Endothelial cell of umbilical vein (primary cell): Measurements from ENCODE around the gene CCBE1. TPM values are rescaled to one million over a fixed set of nuclear protein-coding genes. Genes with fewer than 3 reads are reported as not detected.

Experiments used
- BruUV-seq: library from RNA; stranded (reverse); fragments of 400-500 nt; replicated peaks from 2 replicates; lab custom pipeline; 2021; lab: Mats Ljungman, UMichigan
- CTCF ChIA-PET: fragments of 300-600, 350-600 bp; sonication (Branson Sonifier 250); formaldehyde crosslinking; loops from one replicate; lab custom pipeline; 2021; ENCODE audit warnings: antibody characterized with exemption, inconsistent platforms; lab: Charles Lee
- POLR2A ChIA-PET: fragments of 300-600, 350-600 bp; sonication (Branson Sonifier 250); formaldehyde crosslinking; loops from one replicate; lab custom pipeline; 2021; ENCODE audit warnings: antibody characterized with exemption, inconsistent platforms; lab: Charles Lee
- DNase-seq: peaks from one replicate; pipeline ENCODE4 v3.0.0-alpha.2; 2011; ENCODE audit warnings: low read depth, low spot score
- FAIRE-seq: peaks from 2 replicates; lab custom pipeline; 2011; peaks lifted over from hg19 to GRCh38; lab: Jason Lieb, UNC
- H2AFZ ChIP-seq: 2 replicates; pipeline ENCODE4 v1.6.0; 2012; ENCODE audit warnings: low read depth, low read length, control low read depth, inconsistent platforms
- H3K27ac ChIP-seq: 2 replicates; pipeline ENCODE4 v1.5.1; 2011; ENCODE audit warnings: low read depth, mild to moderate bottlenecking, control low read depth, low read length, moderate library complexity; ENCODE audit not compliant: insufficient read depth
- H3K27me3 ChIP-seq, 2 experiments: 2 replicates each; pipeline versions ENCODE4 v1.6.0 to v1.6.1; 2011; ENCODE audit warnings: low read length in 2 of 2, mixed read lengths in 1 of 2; ENCODE audit not compliant: control insufficient read depth in 2 of 2, insufficient read depth in 2 of 2
- H3K36me3 ChIP-seq, 2 experiments: 2 replicates in 1 of 2; 3 replicates in 1 of 2; pipeline ENCODE4 v1.5.1; 2011; ENCODE audit warnings: low read length in 2 of 2, mild to moderate bottlenecking in 1 of 2, moderate library complexity in 1 of 2; ENCODE audit not compliant: control insufficient read depth in 2 of 2, insufficient read depth in 2 of 2; ENCODE audit errors: extremely low read depth in 1 of 2
- H3K4me1 ChIP-seq: 3 replicates; pipeline ENCODE4 v1.5.1; 2011; ENCODE audit warnings: mild to moderate bottlenecking, low read length; ENCODE audit not compliant: control insufficient read depth, insufficient read depth; ENCODE audit errors: extremely low read depth
- H3K4me2 ChIP-seq: 2 replicates; pipeline ENCODE4 v1.6.1; 2011; ENCODE audit warnings: low read length, control low read depth, mixed read lengths; ENCODE audit not compliant: insufficient read depth
- H3K4me3 ChIP-seq, 3 experiments: fragments of 200-600 bp in 1 of 3; sonication (generic), shearing (Covaris generic) in 1 of 3; replicated peaks in 1 of 3; 2 replicates each; pipeline ENCODE4 v1.5.1; 2011 to 2016; ENCODE audit warnings: control low read depth in 3 of 3, low read length in 3 of 3, mild to moderate bottlenecking in 2 of 3, inconsistent platforms in 1 of 3, low read depth in 1 of 3, moderate library complexity in 1 of 3; ENCODE audit not compliant: insufficient read depth in 1 of 3
- H3K79me2 ChIP-seq: 2 replicates; pipeline ENCODE4 v1.6.0; 2012; ENCODE audit warnings: low read length, inconsistent platforms; ENCODE audit not compliant: control insufficient read depth, insufficient read depth
- H3K9ac ChIP-seq: replicated peaks from 2 replicates; pipeline ENCODE3; 2011; ENCODE audit warnings: low read length, control low read depth; ENCODE audit not compliant: insufficient read depth; ENCODE audit errors: extremely low read depth
- H3K9me1 ChIP-seq: replicated peaks from 3 replicates; pipeline ENCODE4 v1.6.0; 2011; ENCODE audit warnings: mild to moderate bottlenecking, low read length; ENCODE audit not compliant: control insufficient read depth, insufficient read depth; ENCODE audit errors: extremely low read depth
- H3K9me3 ChIP-seq: replicated peaks from 2 replicates; pipeline ENCODE4 v1.5.1; 2012; ENCODE audit warnings: low read length, inconsistent platforms; ENCODE audit not compliant: control insufficient read depth, insufficient read depth
- H4K20me1 ChIP-seq: replicated peaks from 2 replicates; pipeline ENCODE3; 2011; ENCODE audit warnings: mild to moderate bottlenecking, low read length; ENCODE audit not compliant: control insufficient read depth, insufficient read depth; ENCODE audit errors: extremely low read depth
- CTCF ChIP-seq, 2 donors: IDR thresholded peaks; 1 replicate in 1 of 2; 2 replicates in 1 of 2; pipeline ENCODE4 v1.5.1; 2011; ENCODE audit warnings: low read length in 2 of 2, mild to moderate bottlenecking in 2 of 2, moderate library complexity in 2 of 2, control low read depth in 1 of 2, inconsistent platforms in 1 of 2, low read depth in 1 of 2; ENCODE audit not compliant: insufficient read depth in 1 of 2; ENCODE audit errors: extremely low read depth in 1 of 2
- EZH2 ChIP-seq: IDR thresholded peaks from 2 replicates; pipeline ENCODE4 v1.6.1; 2012; ENCODE audit warnings: borderline replicate concordance, low read depth, mild to moderate bottlenecking, moderate library complexity, low read length, inconsistent platforms; ENCODE audit not compliant: severe bottlenecking
- FOS ChIP-seq: IDR thresholded peaks from 2 replicates; pipeline ENCODE4 v1.6.1; 2011; ENCODE audit warnings: mild to moderate bottlenecking, low read length, moderate library complexity, borderline replicate concordance; ENCODE audit not compliant: insufficient read depth
- GATA2 ChIP-seq: IDR thresholded peaks from 2 replicates; pipeline ENCODE4 v1.7.0; 2011; ENCODE audit warnings: low read depth, mild to moderate bottlenecking, moderate library complexity, mixed read lengths, low read length; ENCODE audit not compliant: insufficient read length, insufficient read depth
- JUN ChIP-seq: IDR thresholded peaks from 2 replicates; pipeline ENCODE4 v1.6.1; 2011; ENCODE audit warnings: borderline replicate concordance, low read depth; ENCODE audit not compliant: insufficient read length, insufficient read depth
- MYC ChIP-seq: IDR thresholded peaks from one replicate; pipeline ENCODE4 v1.6.1; 2011; ENCODE audit warnings: mild to moderate bottlenecking, low read depth, low read length
- POLR2A ChIP-seq: IDR thresholded peaks from 2 replicates; pipeline ENCODE4 v1.6.1; 2012; ENCODE audit warnings: low read depth, mild to moderate bottlenecking, control low read depth, low read length
- POLR2AphosphoS5 ChIP-seq: IDR thresholded peaks from 2 replicates; pipeline ENCODE4 v1.6.1; 2012; ENCODE audit warnings: low read depth, mild to moderate bottlenecking, control low read depth, low read length, moderate library complexity; ENCODE audit not compliant: insufficient read depth
- dilution Hi-C: fragments of 300-500 bp; cut with MboI; formaldehyde crosslinking; loops from one replicate; pipeline ENCODE4 v1.15.0; 2019; ENCODE audit warnings: low sequenced_read_pairs; ENCODE audit not compliant: extremely low pct_ligation_motif_present
- intact Hi-C: fragments of 100-400 bp; cut with micrococcal nuclease; formaldehyde crosslinking; loops from one replicate; pipeline ENCODE4 v1.10.0; 2022
- polyA plus RNA-seq, 4 experiments: library from polyadenylated mRNA; depleted of rRNA in 3 of 4; stranded (reverse) in 3 of 4; unstranded in 1 of 4; fragments of >200 nt; gene quantifications; 2 replicates each; pipeline versions ENCODE4 v1.2.1 to v1.2.3, GENCODE V29; 2011 to 2012; ENCODE audit warnings: missing spikeins in 1 of 4
- total RNA-seq: library from RNA; stranded (reverse); gene quantifications from 2 replicates; pipeline ENCODE4 v1.2.3, GENCODE V29; 2021
- TF ChIP-seq, protein P1 (sequence below): IDR thresholded peaks from 2 replicates; pipeline ENCODE4 v1.6.1; 2011; ENCODE audit not compliant: insufficient read depth, insufficient read length

The CCBE1 gene
- total and polyA plus RNA-seq, 2 donors (not counting 3 experiments of a cell fraction or from before 2014, with no cell fraction given), result 0.04 TPM; not detected in 1

DNA sequence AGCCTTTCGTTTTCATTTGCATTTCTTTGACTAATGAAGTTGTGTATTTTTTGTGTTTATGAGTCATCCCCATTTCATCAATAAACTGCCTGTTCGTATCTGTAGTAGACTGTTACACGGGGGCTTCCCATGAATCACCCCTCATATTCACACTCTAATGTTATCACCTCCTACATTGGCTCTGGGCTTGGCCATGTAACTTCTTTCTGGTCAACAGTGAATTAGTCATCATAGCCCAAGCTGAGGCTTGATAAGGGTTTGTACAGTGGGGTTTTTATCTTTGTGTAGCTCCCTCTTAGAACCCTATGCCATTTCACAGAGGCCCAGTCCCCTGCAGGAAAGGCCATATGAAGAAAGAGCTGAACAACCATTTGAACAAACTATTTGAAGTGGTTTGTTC is 151.0 kb downstream of the CCBE1 start:
- no peaks in the 10 kb centered on the region for H3K36me3 ChIP-seq
- POLR2A ChIA-PET, result no interaction called here
- no peak for DNase-seq
- CTCF ChIA-PET, result interaction anchor here (1.0 kb wide), 1 partner anchor 23 kb away, joined by 3 read pairs; no protein-coding TSS in a partner anchor
- H3K9ac ChIP-seq, result no peak overlapping the region
- H3K9me1 ChIP-seq, result no peaks in the 10 kb centered on the region
- intact Hi-C loops, result no loop called here
- H3K27me3 ChIP-seq, result no peaks in the 10 kb centered on the region
- no peak overlapping the region for H3K4me2 ChIP-seq
- dilution Hi-C loops, result no loop called here
- H3K4me3 ChIP-seq, result no peak overlapping the region
- no peaks in the 10 kb centered on the region for H3K9me3 ChIP-seq
- no peak overlapping the region for H2AFZ ChIP-seq
- no peak overlapping the region for H3K27ac ChIP-seq
- no peak for FAIRE-seq
- no TSS peak for BruUV-seq
- H3K79me2 ChIP-seq, result no peaks in the 10 kb centered on the region
- TF ChIP-seq EZH2 (no peak), MYC (no peak), CTCF (IDR thresholded peaks at IDR 0.05; ENCODE audit: extremely low read depth in 1 of 2, insufficient read depth in 1 of 2, low read depth in 1 of 2, low read length in 2 of 2) (no peak), POLR2AphosphoS5 (no peak), POLR2A (no peak), FOS (no peak), GATA2 (no peak), JUN (no peak)
- TF ChIP-seq, protein P1, sequence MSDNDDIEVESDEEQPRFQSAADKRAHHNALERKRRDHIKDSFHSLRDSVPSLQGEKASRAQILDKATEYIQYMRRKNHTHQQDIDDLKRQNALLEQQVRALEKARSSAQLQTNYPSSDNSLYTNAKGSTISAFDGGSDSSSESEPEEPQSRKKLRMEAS, result no peak
- H4K20me1 ChIP-seq, result no peaks in the 10 kb centered on the region
- H3K4me1 ChIP-seq, result no peaks in the 10 kb centered on the region
